ENCODE measurements around the gene BHLHE41.
A peak's percentile ranks its signal among the peaks of the same experiment; 100 is the strongest.

Gene BHLHE41

DNA sequence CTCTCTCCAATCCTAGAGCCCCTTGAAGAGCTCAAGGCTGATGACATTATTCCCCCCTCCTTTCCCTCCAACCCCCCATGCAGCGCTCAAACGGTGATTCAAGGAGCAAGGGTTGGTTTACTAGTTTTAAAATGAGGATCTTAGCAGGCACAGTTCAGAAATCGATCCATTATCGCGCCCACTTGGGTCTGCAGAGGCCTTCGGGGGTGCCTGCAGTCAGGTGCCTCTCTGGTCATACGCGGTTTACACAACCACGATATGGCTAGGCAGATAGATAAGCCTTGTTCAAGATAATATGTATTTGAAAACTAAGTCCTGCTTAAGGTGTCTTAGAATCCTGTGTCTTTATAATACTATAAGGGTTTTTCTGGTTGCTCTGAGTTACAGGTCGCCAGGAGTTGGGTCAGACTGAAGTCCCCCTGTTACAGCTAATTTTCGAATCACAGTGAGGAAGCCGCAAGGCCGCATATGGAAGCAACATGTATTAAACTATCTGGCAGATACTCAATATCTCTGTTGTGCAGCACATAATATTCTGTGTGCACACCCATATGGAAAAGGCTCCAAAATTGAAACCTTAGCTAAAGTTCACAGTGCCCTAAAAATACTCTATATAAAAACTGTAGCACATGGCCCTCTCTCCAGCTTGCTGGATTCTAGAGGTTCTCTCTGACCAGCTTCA, 10.0 kb downstream of the BHLHE41 start:
- H3K4ac ChIP-seq (ENCODE audit: low read depth, low read length), result no peak overlapping the region
- no peak overlapping the region for H3K18ac ChIP-seq (ENCODE audit: low read length)
- peak overlapping the region; percentile 49 for H2BK120ac ChIP-seq (ENCODE audit: low read depth, low read length)
- no peak overlapping the region for H3K27ac ChIP-seq (ENCODE audit: low read depth, low read length)
- no peak overlapping the region for H2AK5ac ChIP-seq (ENCODE audit: low read length)
- peak overlapping the region; percentile 63 for H3K56ac ChIP-seq (ENCODE audit: low read length)
- H4K5ac ChIP-seq (ENCODE audit: low read length), result no peak overlapping the region
- no peak overlapping the region for H3K9ac ChIP-seq (ENCODE audit: low read length)
- no peaks in the 10 kb centered on the region for H3K79me2 ChIP-seq (ENCODE audit: control insufficient read depth, insufficient read depth, low read length)
- no peak overlapping the region for H4K8ac ChIP-seq (ENCODE audit: low read depth, low read length)
- no peak overlapping the region for H2BK5ac ChIP-seq (ENCODE audit: low read length)
- peaks cover 2% of the 10 kb centered on the region for H3K27me3 ChIP-seq (ENCODE audit: insufficient read depth, low read length, poor library complexity)
- no peaks in the 10 kb centered on the region for H3K79me1 ChIP-seq (ENCODE audit: low read length)
- peaks cover 10% of the 10 kb centered on the region for H3K4me1 ChIP-seq (ENCODE audit: control insufficient read depth, low read depth, low read length)
- H3K4me2 ChIP-seq (ENCODE audit: low read length), result peak overlapping the region; percentile 62
- DNase-seq, result no peak
- no peak overlapping the region for H3K23ac ChIP-seq (ENCODE audit: low read length)
- WGBS (ENCODE audit: extremely low coverage, insufficient coverage, low lambda C conversion rate), result no CpG with 5 or more reads among the region's 13 CpGs
- H2BK15ac ChIP-seq (replicated peaks; ENCODE audit: low read depth), result no peak overlapping the region
- H3K4me3 ChIP-seq (ENCODE audit: low read length), result no peak overlapping the region
- H3K36me3 ChIP-seq (ENCODE audit: control insufficient read depth, insufficient read depth, low read length), result no peaks in the 10 kb centered on the region

GRCh38 chr12:26113853-26114719, 10.8 kb downstream of the BHLHE41 start:
- Histone ChIP-seq H3K9ac (ENCODE audit: low read length) (peak overlapping the region; percentile 63), H3K4me3 (ENCODE audit: low read length) (peak overlapping the region; percentile 52), H3K18ac (ENCODE audit: low read length) (peak overlapping the region; percentile 33), H3K4me1 (ENCODE audit: control insufficient read depth, low read depth, low read length) (peaks cover 11% of the 10 kb centered on the region), H3K27me3 (ENCODE audit: insufficient read depth, low read length, poor library complexity) (peaks cover 2% of the 10 kb centered on the region), H3K23ac (ENCODE audit: low read length) (no peak overlapping the region), H3K36me3 (ENCODE audit: control insufficient read depth, insufficient read depth, low read length) (no peaks in the 10 kb centered on the region), H3K79me2 (ENCODE audit: control insufficient read depth, insufficient read depth, low read length) (no peaks in the 10 kb centered on the region), H3K4me2 (ENCODE audit: low read length) (peak overlapping the region; percentile 71), H4K8ac (ENCODE audit: low read depth, low read length) (no peak overlapping the region), H3K27ac (ENCODE audit: low read depth, low read length) (peak overlapping the region; percentile 79), H3K79me1 (ENCODE audit: low read length) (no peaks in the 10 kb centered on the region), H4K5ac (ENCODE audit: low read length) (no peak overlapping the region), H2BK5ac (ENCODE audit: low read length) (peak overlapping the region; percentile 49), H3K56ac (ENCODE audit: low read length) (peak overlapping the region; percentile 90), H2BK15ac (replicated peaks; ENCODE audit: low read depth) (no peak overlapping the region), H3K4ac (ENCODE audit: low read depth, low read length) (no peak overlapping the region), H2BK120ac (ENCODE audit: low read depth, low read length) (no peak overlapping the region), H2AK5ac (ENCODE audit: low read length) (no peak overlapping the region)
- peak; percentile 93 for DNase-seq
- WGBS (ENCODE audit: extremely low coverage, insufficient coverage, low lambda C conversion rate), result no CpG with 5 or more reads among the region's 72 CpGs

DNA sequence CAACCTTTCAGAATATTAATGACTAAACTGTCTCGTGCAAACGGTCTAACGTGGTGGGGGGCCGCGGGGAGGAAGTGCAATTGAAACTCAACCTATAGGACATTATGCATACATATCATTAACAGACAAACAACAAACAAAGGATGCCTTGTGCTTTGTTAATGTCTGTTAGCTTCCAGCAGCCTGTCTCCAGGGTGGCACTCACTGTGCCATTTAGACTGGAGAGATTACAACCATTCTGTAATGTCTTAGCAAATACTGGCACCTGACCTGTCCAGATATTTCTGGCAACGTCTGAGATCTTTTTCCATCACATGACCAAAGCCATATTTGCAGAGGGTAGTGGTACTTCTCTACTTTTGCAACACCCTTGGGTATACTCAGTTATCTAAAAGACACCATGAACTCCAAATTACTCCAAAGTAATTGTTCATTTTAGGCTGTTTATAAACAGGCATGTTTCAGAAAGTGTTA, 11.6 kb downstream of the BHLHE41 start:
- Histone ChIP-seq H3K9ac (ENCODE audit: low read length) (no peak overlapping the region), H3K56ac (ENCODE audit: low read length) (no peak overlapping the region), H3K4me2 (ENCODE audit: low read length) (peak overlapping the region; percentile 2), H3K27me3 (ENCODE audit: insufficient read depth, low read length, poor library complexity) (peaks cover 2% of the 10 kb centered on the region), H2BK15ac (replicated peaks; ENCODE audit: low read depth) (no peak overlapping the region), H3K36me3 (ENCODE audit: control insufficient read depth, insufficient read depth, low read length) (no peaks in the 10 kb centered on the region), H3K4me1 (ENCODE audit: control insufficient read depth, low read depth, low read length) (peaks cover 11% of the 10 kb centered on the region), H2AK5ac (ENCODE audit: low read length) (no peak overlapping the region), H3K18ac (ENCODE audit: low read length) (no peak overlapping the region), H3K23ac (ENCODE audit: low read length) (no peak overlapping the region), H4K8ac (ENCODE audit: low read depth, low read length) (no peak overlapping the region), H3K27ac (ENCODE audit: low read depth, low read length) (no peak overlapping the region), H2BK5ac (ENCODE audit: low read length) (no peak overlapping the region), H2BK120ac (ENCODE audit: low read depth, low read length) (no peak overlapping the region), H3K79me1 (ENCODE audit: low read length) (no peaks in the 10 kb centered on the region), H3K4ac (ENCODE audit: low read depth, low read length) (no peak overlapping the region), H3K79me2 (ENCODE audit: control insufficient read depth, insufficient read depth, low read length) (no peaks in the 10 kb centered on the region), H4K5ac (ENCODE audit: low read length) (no peak overlapping the region), H3K4me3 (ENCODE audit: low read length) (no peak overlapping the region)
- WGBS (ENCODE audit: extremely low coverage, insufficient coverage, low lambda C conversion rate), result no CpG with 5 or more reads among the region's 6 CpGs
- no peak for DNase-seq

DNA sequence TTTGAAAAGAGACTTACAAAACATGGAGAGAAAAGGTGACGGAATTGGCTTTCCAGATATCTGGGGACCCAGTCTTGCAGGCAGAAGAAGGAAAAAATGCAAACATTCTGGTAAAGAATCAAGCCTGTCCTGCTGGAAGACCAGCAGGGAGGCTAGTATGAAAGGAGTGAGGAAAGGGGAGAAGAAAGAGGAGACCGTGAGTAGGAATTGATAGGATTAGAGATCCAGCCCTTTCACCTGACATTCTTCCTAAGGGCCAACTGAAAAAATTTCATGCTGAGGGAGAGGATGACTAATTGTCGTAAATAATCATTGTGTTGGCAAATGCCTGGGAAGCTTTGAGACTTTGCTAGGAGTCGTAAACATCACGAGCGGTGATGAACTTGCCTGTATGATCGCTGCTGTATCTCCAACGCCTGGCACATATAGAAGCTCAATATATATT, 12.1 kb downstream of the BHLHE41 start:
- Histone ChIP-seq H3K4me3 (ENCODE audit: low read length) (no peak overlapping the region), H2BK15ac (replicated peaks; ENCODE audit: low read depth) (no peak overlapping the region)

DNA sequence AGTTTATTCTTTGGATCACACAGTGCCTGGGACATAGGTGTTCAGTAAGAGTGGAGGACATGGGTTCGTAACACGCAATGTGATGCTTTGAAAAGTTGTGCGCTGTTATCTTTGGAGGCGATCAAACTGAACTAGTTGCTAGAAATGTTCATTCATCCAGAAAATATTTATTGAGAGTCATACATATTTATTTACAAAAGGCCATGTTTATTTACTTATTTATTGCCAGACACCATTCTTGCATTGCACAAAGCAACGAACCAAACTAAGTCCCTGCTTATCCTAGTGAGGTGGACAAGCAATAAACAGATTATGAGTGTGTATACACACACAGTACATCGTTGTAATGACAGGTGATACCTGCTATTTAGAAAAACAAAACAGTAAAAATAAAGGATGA, 12.6 kb downstream of the BHLHE41 start:
- no CpG with 5 or more reads among the region's 6 CpGs for WGBS (ENCODE audit: extremely low coverage, insufficient coverage, low lambda C conversion rate)
- no peak overlapping the region for H2AK5ac ChIP-seq (ENCODE audit: low read length)

More for the DNA sequence above, 12.1 kb downstream of the BHLHE41 start:
- Histone ChIP-seq H3K79me2 (ENCODE audit: control insufficient read depth, insufficient read depth, low read length) (no peaks in the 10 kb centered on the region), H3K36me3 (ENCODE audit: control insufficient read depth, insufficient read depth, low read length) (no peaks in the 10 kb centered on the region), H3K23ac (ENCODE audit: low read length) (no peak overlapping the region), H3K79me1 (ENCODE audit: low read length) (no peaks in the 10 kb centered on the region), H3K4me2 (ENCODE audit: low read length) (no peak overlapping the region), H3K4ac (ENCODE audit: low read depth, low read length) (no peak overlapping the region), H3K9ac (ENCODE audit: low read length) (no peak overlapping the region), H2AK5ac (ENCODE audit: low read length) (no peak overlapping the region), H4K8ac (ENCODE audit: low read depth, low read length) (no peak overlapping the region), H4K5ac (ENCODE audit: low read length) (no peak overlapping the region), H3K27ac (ENCODE audit: low read depth, low read length) (no peak overlapping the region), H3K18ac (ENCODE audit: low read length) (no peak overlapping the region), H3K4me1 (ENCODE audit: control insufficient read depth, low read depth, low read length) (peaks cover 11% of the 10 kb centered on the region), H2BK5ac (ENCODE audit: low read length) (no peak overlapping the region), H3K27me3 (ENCODE audit: insufficient read depth, low read length, poor library complexity) (peaks cover 2% of the 10 kb centered on the region), H2BK120ac (ENCODE audit: low read depth, low read length) (no peak overlapping the region), H3K56ac (ENCODE audit: low read length) (no peak overlapping the region)
- peak; percentile 91 for DNase-seq
- WGBS (ENCODE audit: extremely low coverage, insufficient coverage, low lambda C conversion rate), result no CpG with 5 or more reads among the region's 8 CpGs

More for the DNA sequence above, 12.6 kb downstream of the BHLHE41 start:
- H3K9ac ChIP-seq (ENCODE audit: low read length), result no peak overlapping the region
- H3K36me3 ChIP-seq (ENCODE audit: control insufficient read depth, insufficient read depth, low read length), result no peaks in the 10 kb centered on the region
- no peak overlapping the region for H3K56ac ChIP-seq (ENCODE audit: low read length)
- no peaks in the 10 kb centered on the region for H3K79me1 ChIP-seq (ENCODE audit: low read length)
- no peak overlapping the region for H3K4me2 ChIP-seq (ENCODE audit: low read length)
- H3K27me3 ChIP-seq (ENCODE audit: insufficient read depth, low read length, poor library complexity), result peaks cover 2% of the 10 kb centered on the region
- no peak overlapping the region for H3K4me3 ChIP-seq (ENCODE audit: low read length)
- DNase-seq, result no peak
- H4K5ac ChIP-seq (ENCODE audit: low read length), result no peak overlapping the region
- H3K27ac ChIP-seq (ENCODE audit: low read depth, low read length), result no peak overlapping the region
- H2BK5ac ChIP-seq (ENCODE audit: low read length), result no peak overlapping the region
- H3K79me2 ChIP-seq (ENCODE audit: control insufficient read depth, insufficient read depth, low read length), result no peaks in the 10 kb centered on the region
- no peak overlapping the region for H2BK15ac ChIP-seq (replicated peaks; ENCODE audit: low read depth)
- H3K4ac ChIP-seq (ENCODE audit: low read depth, low read length), result no peak overlapping the region
- H4K8ac ChIP-seq (ENCODE audit: low read depth, low read length), result no peak overlapping the region
- H3K18ac ChIP-seq (ENCODE audit: low read length), result no peak overlapping the region
- H2BK120ac ChIP-seq (ENCODE audit: low read depth, low read length), result no peak overlapping the region
- H3K4me1 ChIP-seq (ENCODE audit: control insufficient read depth, low read depth, low read length), result peaks cover 11% of the 10 kb centered on the region
- no peak overlapping the region for H3K23ac ChIP-seq (ENCODE audit: low read length)
